ENCODE results near the gene DLG2. TPM values are rescaled to one million over a fixed set of nuclear protein-coding genes. Genes with fewer than 3 reads are reported as not detected.

Gene DLG2
- total RNA-seq, 1 donor from 2014 or later: 6.7 TPM

DNA sequence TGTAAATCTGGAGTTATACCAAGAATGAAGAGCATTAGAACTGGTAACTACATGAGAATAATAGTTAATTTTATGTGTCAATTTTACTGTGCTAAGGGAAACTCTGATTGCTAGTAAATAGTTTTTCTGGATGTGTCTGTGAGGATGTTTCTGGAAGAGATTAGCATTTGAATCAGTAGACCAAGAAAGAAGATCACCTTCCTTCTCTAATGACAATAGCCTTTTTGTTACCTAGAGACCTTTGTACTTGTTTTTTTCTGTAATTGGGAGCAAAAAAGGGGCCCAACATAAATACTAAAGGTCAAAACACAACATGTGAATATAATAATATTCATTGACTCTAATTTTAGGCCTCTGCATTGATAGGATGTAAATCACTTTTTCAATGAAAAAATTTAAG is 100.6 kb downstream of the DLG2 start:
- no peak overlapping the region for H3K4me3 Mint-ChIP-seq
- no peak for DNase-seq (ENCODE audit: low spot score in 2 of 2, unreplicated experiment in 2 of 2)
- H3K9me3 Mint-ChIP-seq: peaks cover 23% of the 10 kb centered on the region
- H3K4me1 Mint-ChIP-seq: peaks cover 5% of the 10 kb centered on the region
- peaks cover 4% of the 10 kb centered on the region for H3K36me3 Mint-ChIP-seq
- TF ChIP-seq, protein P1, sequence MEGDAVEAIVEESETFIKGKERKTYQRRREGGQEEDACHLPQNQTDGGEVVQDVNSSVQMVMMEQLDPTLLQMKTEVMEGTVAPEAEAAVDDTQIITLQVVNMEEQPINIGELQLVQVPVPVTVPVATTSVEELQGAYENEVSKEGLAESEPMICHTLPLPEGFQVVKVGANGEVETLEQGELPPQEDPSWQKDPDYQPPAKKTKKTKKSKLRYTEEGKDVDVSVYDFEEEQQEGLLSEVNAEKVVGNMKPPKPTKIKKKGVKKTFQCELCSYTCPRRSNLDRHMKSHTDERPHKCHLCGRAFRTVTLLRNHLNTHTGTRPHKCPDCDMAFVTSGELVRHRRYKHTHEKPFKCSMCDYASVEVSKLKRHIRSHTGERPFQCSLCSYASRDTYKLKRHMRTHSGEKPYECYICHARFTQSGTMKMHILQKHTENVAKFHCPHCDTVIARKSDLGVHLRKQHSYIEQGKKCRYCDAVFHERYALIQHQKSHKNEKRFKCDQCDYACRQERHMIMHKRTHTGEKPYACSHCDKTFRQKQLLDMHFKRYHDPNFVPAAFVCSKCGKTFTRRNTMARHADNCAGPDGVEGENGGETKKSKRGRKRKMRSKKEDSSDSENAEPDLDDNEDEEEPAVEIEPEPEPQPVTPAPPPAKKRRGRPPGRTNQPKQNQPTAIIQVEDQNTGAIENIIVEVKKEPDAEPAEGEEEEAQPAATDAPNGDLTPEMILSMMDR (IDR thresholded peaks at IDR 0.05; ENCODE audit: unreplicated experiment): no peak
- no peaks in the 10 kb centered on the region for H3K27me3 Mint-ChIP-seq (ENCODE audit: low read depth)
- no peak overlapping the region for H3K27ac Mint-ChIP-seq

DNA sequence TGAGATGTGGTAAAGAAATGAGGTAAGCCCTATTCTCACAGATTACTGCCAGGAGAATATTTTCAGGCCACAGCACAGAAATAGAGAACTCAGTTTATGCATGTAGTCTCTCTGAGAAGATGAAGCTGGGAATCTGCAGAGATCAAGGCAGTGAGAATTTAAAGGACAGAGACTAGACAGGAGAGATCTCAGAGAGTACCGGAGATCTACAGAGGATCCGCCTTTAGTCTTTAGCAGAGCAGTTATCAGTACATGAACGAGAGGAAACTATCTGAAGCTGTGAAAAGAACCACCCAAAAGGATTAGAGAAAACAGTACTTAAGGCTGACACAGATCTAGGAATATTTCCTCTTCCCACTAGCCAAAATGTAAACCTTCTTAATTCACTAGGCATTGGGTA is 101.5 kb downstream of the DLG2 start:
- H3K36me3 Mint-ChIP-seq: peaks cover 4% of the 10 kb centered on the region
- no peak for DNase-seq (ENCODE audit: low spot score in 2 of 2, unreplicated experiment in 2 of 2)

DNA sequence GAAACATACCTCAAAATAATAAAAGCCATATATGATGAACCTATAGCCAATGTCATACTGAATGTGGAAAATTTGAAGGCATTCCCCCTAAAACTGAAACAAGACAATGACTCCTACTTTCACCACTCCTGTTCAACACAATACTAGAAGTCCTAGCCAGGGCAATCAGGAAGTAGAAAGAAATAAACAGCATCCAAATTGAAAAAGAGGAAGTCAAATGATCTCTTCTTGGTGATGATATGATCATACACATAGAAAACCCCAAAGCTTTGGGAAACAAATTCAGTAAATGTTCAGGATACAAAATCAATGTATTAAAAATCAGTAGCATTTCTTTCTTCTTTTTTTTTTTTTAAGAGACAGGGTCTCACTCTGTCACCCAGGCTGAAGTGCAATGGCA is 109.9 kb downstream of the DLG2 start:
- H3K36me3 Mint-ChIP-seq: no peaks in the 10 kb centered on the region
- H3K27me3 Mint-ChIP-seq (ENCODE audit: low read depth): no peaks in the 10 kb centered on the region
- H3K4me1 Mint-ChIP-seq: no peaks in the 10 kb centered on the region
- TF ChIP-seq, protein P1 (IDR thresholded peaks at IDR 0.05; ENCODE audit: unreplicated experiment): no peak
- H3K9me3 Mint-ChIP-seq: peaks cover 29% of the 10 kb centered on the region
- no peak overlapping the region for H3K27ac Mint-ChIP-seq
- DNase-seq (ENCODE audit: low spot score in 2 of 2, unreplicated experiment in 2 of 2): no peak
- H3K4me3 Mint-ChIP-seq: no peak overlapping the region

More for the DNA sequence above, 101.5 kb downstream of the DLG2 start:
- TF ChIP-seq, protein P1 (IDR thresholded peaks at IDR 0.05; ENCODE audit: unreplicated experiment): no peak
- H3K9me3 Mint-ChIP-seq: peaks cover 31% of the 10 kb centered on the region
- H3K27ac Mint-ChIP-seq: no peak overlapping the region
- H3K4me3 Mint-ChIP-seq: no peak overlapping the region
- no peaks in the 10 kb centered on the region for H3K4me1 Mint-ChIP-seq
- no peaks in the 10 kb centered on the region for H3K27me3 Mint-ChIP-seq (ENCODE audit: low read depth)

DNA sequence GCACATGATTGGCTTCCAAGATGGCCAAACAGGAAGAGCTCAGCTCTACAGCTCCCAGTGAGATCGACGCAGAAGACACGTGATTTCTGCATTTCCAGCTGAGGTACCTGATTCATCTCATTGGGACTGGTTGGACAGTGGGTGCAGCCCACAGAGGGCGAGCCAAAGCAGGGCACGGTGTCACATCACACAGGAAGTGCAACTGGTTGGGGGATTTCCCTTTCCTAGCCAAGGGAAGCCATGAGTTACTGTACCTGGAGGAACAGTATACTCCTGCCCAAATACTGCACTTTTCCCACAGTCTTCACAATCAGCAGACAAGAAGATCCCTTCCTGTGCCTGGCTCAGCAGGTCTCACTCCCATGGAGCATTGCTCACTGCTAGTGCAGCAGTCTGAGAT is 131.2 kb downstream of the DLG2 start:
- DNase-seq (ENCODE audit: low spot score in 2 of 2, unreplicated experiment in 2 of 2): no peak
- H3K9me3 Mint-ChIP-seq: peaks cover 8% of the 10 kb centered on the region
- no peaks in the 10 kb centered on the region for H3K27me3 Mint-ChIP-seq (ENCODE audit: low read depth)
- H3K4me3 Mint-ChIP-seq: no peak overlapping the region
- TF ChIP-seq, protein P1 (IDR thresholded peaks at IDR 0.05; ENCODE audit: unreplicated experiment): no peak
- H3K36me3 Mint-ChIP-seq: no peaks in the 10 kb centered on the region
- peaks cover 3% of the 10 kb centered on the region for H3K4me1 Mint-ChIP-seq
- no peak overlapping the region for H3K27ac Mint-ChIP-seq

DNA sequence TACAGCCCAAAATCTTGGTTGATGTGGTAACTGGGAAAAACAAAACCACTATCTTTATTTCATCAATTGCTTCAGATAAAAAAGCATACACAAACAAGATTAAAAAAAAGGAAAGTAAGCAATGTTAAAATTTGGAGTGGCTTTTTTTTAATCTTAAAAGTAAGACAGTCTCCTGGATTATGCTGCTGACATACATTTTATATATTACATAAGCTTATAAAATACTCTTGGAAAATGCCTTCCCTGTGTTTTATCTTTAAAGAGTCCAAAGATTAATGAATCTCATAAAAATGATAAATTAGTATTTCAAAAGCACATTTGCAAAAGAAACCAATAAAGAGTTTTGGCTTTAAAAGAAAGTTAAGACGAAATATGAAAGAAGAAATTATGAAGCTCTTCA is 132.7 kb downstream of the DLG2 start:
- Mint-ChIP-seq H3K27ac (no peak overlapping the region), H3K27me3 (ENCODE audit: low read depth) (no peaks in the 10 kb centered on the region), H3K9me3 (peaks cover 7% of the 10 kb centered on the region), H3K4me3 (no peak overlapping the region), H3K36me3 (no peaks in the 10 kb centered on the region), H3K4me1 (peaks cover 3% of the 10 kb centered on the region)
- DNase-seq (ENCODE audit: low spot score in 2 of 2, unreplicated experiment in 2 of 2): no peak
- TF ChIP-seq, protein P1 (IDR thresholded peaks at IDR 0.05; ENCODE audit: unreplicated experiment): no peak

DNA sequence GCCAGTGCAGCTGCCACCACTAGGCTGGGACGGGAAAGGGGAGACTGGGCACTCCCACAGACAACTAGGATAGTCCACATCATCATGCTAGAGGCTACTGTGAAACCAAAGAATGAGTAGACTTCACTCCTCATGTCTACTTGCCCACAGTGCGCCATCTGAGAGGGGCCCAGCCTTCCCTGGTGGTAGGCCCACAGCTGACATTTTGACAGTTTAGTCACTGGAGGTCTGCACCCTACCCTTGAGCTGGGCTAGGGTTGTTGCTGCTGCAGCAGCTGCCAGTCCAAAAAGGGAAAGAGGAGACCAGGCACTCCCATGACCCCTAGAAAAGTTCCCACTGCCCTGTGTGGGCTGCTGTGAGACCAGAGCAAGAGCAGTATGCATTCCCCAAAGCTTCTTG is 141.2 kb downstream of the DLG2 start:
- Mint-ChIP-seq H3K4me1 (no peaks in the 10 kb centered on the region), H3K27me3 (ENCODE audit: low read depth) (no peaks in the 10 kb centered on the region), H3K9me3 (peaks cover 18% of the 10 kb centered on the region), H3K27ac (no peak overlapping the region), H3K4me3 (no peak overlapping the region), H3K36me3 (no peaks in the 10 kb centered on the region)
- DNase-seq (ENCODE audit: low spot score in 2 of 2, unreplicated experiment in 2 of 2): no peak
- TF ChIP-seq, protein P1 (IDR thresholded peaks at IDR 0.05; ENCODE audit: unreplicated experiment): no peak

Measured in mesothelial cell of epicardium (in vitro differentiated cells).